ENCODE measurements around the gene EDEM1. TPM values are rescaled to one million over a fixed set of nuclear protein-coding genes. Genes with fewer than 3 reads are reported as not detected.

Gene EDEM1
- total RNA-seq, 1 experiment from 2014 or later = 51.3 TPM

DNA sequence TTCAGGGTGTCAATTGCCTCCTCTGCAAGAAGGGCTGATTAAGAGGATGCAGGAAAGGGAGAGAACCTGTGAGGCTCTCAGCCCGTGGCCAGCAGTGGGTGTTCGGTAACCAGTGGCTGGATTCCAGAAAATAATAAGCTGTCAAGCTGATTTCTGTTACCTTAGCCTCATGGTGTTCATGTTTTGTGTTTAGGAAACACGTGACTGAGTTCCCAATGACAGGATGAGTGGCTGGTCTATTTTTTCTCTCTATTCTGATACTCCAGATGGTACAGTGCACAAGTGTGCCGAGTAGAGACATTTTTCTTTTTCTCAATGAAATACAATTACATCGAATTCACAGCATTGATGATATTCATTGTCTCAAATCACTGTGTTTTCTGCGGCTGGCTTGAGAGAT, 43.6 kb downstream of the EDEM1 start:
- no peaks in the 10 kb centered on the region for H3K4me1 ChIP-seq
- Mint-ChIP-seq H3K27me3 (ENCODE audit: insufficient read depth, unreplicated experiment) (no peaks in the 10 kb centered on the region), H3K4me1 (ENCODE audit: low read depth, unreplicated experiment) (no peaks in the 10 kb centered on the region), H3K4me3 (ENCODE audit: unreplicated experiment) (no peak overlapping the region), H3K36me3 (ENCODE audit: insufficient read depth, unreplicated experiment) (peaks cover 6% of the 10 kb centered on the region), H3K9me3 (ENCODE audit: unreplicated experiment) (no peaks in the 10 kb centered on the region), H3K27ac (ENCODE audit: unreplicated experiment) (no peak overlapping the region)
- ChIA-PET POLR2A (no interaction called here), CTCF (no interaction called here)
- H3K36me3 ChIP-seq (ENCODE audit: control insufficient read depth, insufficient read depth, low read length) = no peaks in the 10 kb centered on the region
- H3K9me3 ChIP-seq = no peaks in the 10 kb centered on the region
- no peaks in the 10 kb centered on the region for H3K27me3 ChIP-seq (replicated peaks; ENCODE audit: control insufficient read depth, insufficient read depth, low read length)
- intact Hi-C loops (cut with micrococcal nuclease; ENCODE audit: unreplicated experiment) = no loop called here
- no TSS peak for BruUV-seq (replicated peaks)
- H3K4me3 ChIP-seq (ENCODE audit: low read depth, low read length) = no peak overlapping the region
- TF ChIP-seq, protein P1, sequence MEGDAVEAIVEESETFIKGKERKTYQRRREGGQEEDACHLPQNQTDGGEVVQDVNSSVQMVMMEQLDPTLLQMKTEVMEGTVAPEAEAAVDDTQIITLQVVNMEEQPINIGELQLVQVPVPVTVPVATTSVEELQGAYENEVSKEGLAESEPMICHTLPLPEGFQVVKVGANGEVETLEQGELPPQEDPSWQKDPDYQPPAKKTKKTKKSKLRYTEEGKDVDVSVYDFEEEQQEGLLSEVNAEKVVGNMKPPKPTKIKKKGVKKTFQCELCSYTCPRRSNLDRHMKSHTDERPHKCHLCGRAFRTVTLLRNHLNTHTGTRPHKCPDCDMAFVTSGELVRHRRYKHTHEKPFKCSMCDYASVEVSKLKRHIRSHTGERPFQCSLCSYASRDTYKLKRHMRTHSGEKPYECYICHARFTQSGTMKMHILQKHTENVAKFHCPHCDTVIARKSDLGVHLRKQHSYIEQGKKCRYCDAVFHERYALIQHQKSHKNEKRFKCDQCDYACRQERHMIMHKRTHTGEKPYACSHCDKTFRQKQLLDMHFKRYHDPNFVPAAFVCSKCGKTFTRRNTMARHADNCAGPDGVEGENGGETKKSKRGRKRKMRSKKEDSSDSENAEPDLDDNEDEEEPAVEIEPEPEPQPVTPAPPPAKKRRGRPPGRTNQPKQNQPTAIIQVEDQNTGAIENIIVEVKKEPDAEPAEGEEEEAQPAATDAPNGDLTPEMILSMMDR (IDR thresholded peaks at IDR 0.05; ENCODE audit: insufficient read depth in 1 of 2, low read depth in 1 of 2, low read length in 1 of 2, severe bottlenecking in 1 of 2, unreplicated experiment in 1 of 2) = no peak
- no peak for DNase-seq

DNA sequence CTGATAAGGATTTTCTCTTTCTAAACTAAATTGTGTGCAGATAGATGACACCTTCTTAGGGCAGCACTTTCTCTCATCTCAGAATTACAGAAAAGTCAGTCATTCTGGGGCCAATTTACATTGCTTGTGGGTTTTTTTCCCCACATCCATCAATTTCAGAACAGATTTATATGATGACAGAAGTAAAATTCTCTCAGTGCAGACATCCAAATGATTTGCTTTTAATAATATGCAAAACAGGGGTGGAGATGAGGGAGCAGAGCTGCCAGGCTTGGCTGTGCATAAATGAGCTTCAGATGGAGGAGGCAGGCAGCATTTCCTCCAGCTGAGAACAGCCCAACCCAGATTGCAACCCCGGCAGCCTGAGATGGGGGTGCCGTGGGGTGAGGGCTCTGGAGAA, 44.0 kb downstream of the EDEM1 start:
- no peak overlapping the region for H3K4me3 Mint-ChIP-seq (ENCODE audit: unreplicated experiment)
- Histone ChIP-seq H3K9me3 (no peaks in the 10 kb centered on the region), H3K36me3 (ENCODE audit: control insufficient read depth, insufficient read depth, low read length) (no peaks in the 10 kb centered on the region), H3K27me3 (replicated peaks; ENCODE audit: control insufficient read depth, insufficient read depth, low read length) (no peaks in the 10 kb centered on the region), H3K4me3 (ENCODE audit: low read depth, low read length) (no peak overlapping the region), H3K4me1 (peaks cover 2% of the 10 kb centered on the region; the same call in 1 of the 2 replicates)
- intact Hi-C loops (cut with micrococcal nuclease; ENCODE audit: unreplicated experiment) = no loop called here
- BruUV-seq (replicated peaks) = no TSS peak
- ChIA-PET CTCF (no interaction called here), POLR2A (no interaction called here)
- H3K27me3 Mint-ChIP-seq (ENCODE audit: insufficient read depth, unreplicated experiment) = no peaks in the 10 kb centered on the region
- TF ChIP-seq, protein P1 (IDR thresholded peaks at IDR 0.05; ENCODE audit: insufficient read depth in 1 of 2, low read depth in 1 of 2, low read length in 1 of 2, severe bottlenecking in 1 of 2, unreplicated experiment in 1 of 2) = no peak
- H3K4me1 Mint-ChIP-seq (ENCODE audit: low read depth, unreplicated experiment) = no peaks in the 10 kb centered on the region
- H3K27ac Mint-ChIP-seq (ENCODE audit: unreplicated experiment) = no peak overlapping the region
- H3K36me3 Mint-ChIP-seq (ENCODE audit: insufficient read depth, unreplicated experiment) = peaks cover 6% of the 10 kb centered on the region
- no peak for DNase-seq
- no peaks in the 10 kb centered on the region for H3K9me3 Mint-ChIP-seq (ENCODE audit: unreplicated experiment)

DNA sequence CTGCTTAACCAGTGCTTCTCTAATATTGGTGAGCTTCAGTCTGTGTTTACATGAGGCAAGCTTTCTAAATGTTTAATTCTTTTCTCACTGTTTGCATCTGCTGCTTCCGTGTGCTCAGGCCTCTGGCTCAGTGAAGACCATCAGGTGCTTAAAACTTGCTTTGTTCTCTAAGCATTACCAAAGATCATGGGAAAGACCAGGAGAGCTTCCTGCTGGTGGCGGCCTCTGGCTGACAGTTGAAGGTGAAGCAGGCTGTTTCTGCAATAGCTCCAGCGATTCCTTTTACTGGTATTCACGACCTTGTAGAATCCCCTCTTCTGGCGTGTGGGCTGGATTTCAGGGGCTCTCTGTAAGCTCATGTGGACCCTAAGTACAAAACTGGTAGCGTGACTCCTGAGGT, 45.1 kb downstream of the EDEM1 start:
- no peaks in the 10 kb centered on the region for H3K9me3 ChIP-seq
- TF ChIP-seq, protein P1 (IDR thresholded peaks at IDR 0.05; ENCODE audit: insufficient read depth in 1 of 2, low read depth in 1 of 2, low read length in 1 of 2, severe bottlenecking in 1 of 2, unreplicated experiment in 1 of 2) = peak; percentile 22 to 40
- H3K36me3 ChIP-seq (ENCODE audit: control insufficient read depth, insufficient read depth, low read length) = no peaks in the 10 kb centered on the region
- peaks cover 5% of the 10 kb centered on the region; the same call in 1 of the 2 replicates for H3K4me1 ChIP-seq
- peaks cover 1% of the 10 kb centered on the region for H3K9me3 Mint-ChIP-seq (ENCODE audit: unreplicated experiment)
- peaks cover 6% of the 10 kb centered on the region for H3K36me3 Mint-ChIP-seq (ENCODE audit: insufficient read depth, unreplicated experiment)
- ChIA-PET CTCF (interaction anchor here (0.9 to 1.0 kb wide), 2 partner anchors 67 to 521 kb away, joined by 3 to 4 read pairs; no protein-coding TSS in a partner anchor), POLR2A (no interaction called here)
- H3K27me3 ChIP-seq (replicated peaks; ENCODE audit: control insufficient read depth, insufficient read depth, low read length) = no peaks in the 10 kb centered on the region
- BruUV-seq (replicated peaks) = no TSS peak
- H3K4me1 Mint-ChIP-seq (ENCODE audit: low read depth, unreplicated experiment) = no peaks in the 10 kb centered on the region
- no peak overlapping the region for H3K27ac Mint-ChIP-seq (ENCODE audit: unreplicated experiment)
- H3K4me3 ChIP-seq (ENCODE audit: low read depth, low read length) = no peak overlapping the region
- no peaks in the 10 kb centered on the region for H3K27me3 Mint-ChIP-seq (ENCODE audit: insufficient read depth, unreplicated experiment)
- intact Hi-C loops (cut with micrococcal nuclease; ENCODE audit: unreplicated experiment) = no loop called here
- peak in 1 of 2 experiments; percentile 17 for DNase-seq
- H3K4me3 Mint-ChIP-seq (ENCODE audit: unreplicated experiment) = no peak overlapping the region

Measured in Caco-2 (cell line).